ENCODE results near the gene PLXDC1. TPM values are rescaled to one million over a fixed set of nuclear protein-coding genes. Genes with fewer than 3 reads are reported as not detected.
A peak's percentile ranks its signal among the peaks of the same experiment; 100 is the strongest.

Gene PLXDC1
- polyA plus RNA-seq, 2 donors: 4.7 to 6.0 TPM

GRCh38 chr17:39183720-39184119 lies 32.3 kb upstream of the PLXDC1 start:
- Histone ChIP-seq H3K27ac (ENCODE audit: low read depth in 2 of 2, low read length in 1 of 2) (no peak overlapping the region), H3K9me3 (ENCODE audit: control insufficient read depth in 2 of 2, insufficient read depth in 1 of 2, low read depth in 1 of 2, low read length in 1 of 2) (no peaks in the 10 kb centered on the region), H3K4me1 (ENCODE audit: control insufficient read depth in 2 of 2, insufficient read depth in 2 of 2, low read length in 1 of 2) (no peaks in the 10 kb centered on the region), H3K36me3 (ENCODE audit: control insufficient read depth in 2 of 2, insufficient read depth in 2 of 2, low read length in 1 of 2) (peaks cover 0 to 12% of the 10 kb centered on the region in 2 donors), H3K27me3 (ENCODE audit: control insufficient read depth in 1 of 2, insufficient read depth in 2 of 2, low read length in 2 of 2) (no peaks in the 10 kb centered on the region), H3K4me3 (ENCODE audit: low read depth in 1 of 2, low read length in 2 of 2) (no peak overlapping the region)
- 85 to 91% methylated on average over 10 of the region's 10 CpGs for WGBS, 2 donors

- Histone ChIP-seq H3K27ac (ENCODE audit: low read depth in 2 of 2, low read length in 1 of 2) (no peak overlapping the region), H3K9me3 (ENCODE audit: control insufficient read depth in 2 of 2, insufficient read depth in 1 of 2, low read depth in 1 of 2, low read length in 1 of 2) (no peaks in the 10 kb centered on the region), H3K4me1 (ENCODE audit: control insufficient read depth in 2 of 2, insufficient read depth in 2 of 2, low read length in 1 of 2) (no peaks in the 10 kb centered on the region), H3K36me3 (ENCODE audit: control insufficient read depth in 2 of 2, insufficient read depth in 2 of 2, low read length in 1 of 2) (peaks cover 0 to 12% of the 10 kb centered on the region in 2 donors), H3K4me3 (ENCODE audit: low read depth in 1 of 2, low read length in 2 of 2) (no peak overlapping the region), H3K27me3 (ENCODE audit: control insufficient read depth in 1 of 2, insufficient read depth in 2 of 2, low read length in 2 of 2) (no peaks in the 10 kb centered on the region)
- 92 to 94% methylated on average over 5 of the region's 5 CpGs for WGBS, 2 donors
These were observed 31.6 kb upstream of the PLXDC1 start for GRCh38 chr17:39183045-39183444.

GRCh38 chr17:39181303-39181702 lies 29.9 kb upstream of the PLXDC1 start:
- peaks cover 0 to 11% of the 10 kb centered on the region in 2 donors for H3K36me3 ChIP-seq (ENCODE audit: control insufficient read depth in 2 of 2, insufficient read depth in 2 of 2, low read length in 1 of 2)

GRCh38 chr17:39178536-39178935 lies 27.1 kb upstream of the PLXDC1 start:
- H3K9me3 ChIP-seq (ENCODE audit: control insufficient read depth in 2 of 2, insufficient read depth in 1 of 2, low read depth in 1 of 2, low read length in 1 of 2): no peaks in the 10 kb centered on the region
- H3K36me3 ChIP-seq (ENCODE audit: control insufficient read depth in 2 of 2, insufficient read depth in 2 of 2, low read length in 1 of 2): peaks cover 0 to 4% of the 10 kb centered on the region in 2 donors
- 48 to 55% methylated on average over 4 of the region's 4 CpGs for WGBS, 2 donors
- H3K4me3 ChIP-seq (ENCODE audit: low read depth in 1 of 2, low read length in 2 of 2): no peak overlapping the region
- peak overlapping the region in 1 of 2 donors; percentile 45 for H3K27ac ChIP-seq (ENCODE audit: low read depth in 2 of 2, low read length in 1 of 2)
- peaks cover 0 to 3% of the 10 kb centered on the region in 2 donors for H3K4me1 ChIP-seq (ENCODE audit: control insufficient read depth in 2 of 2, insufficient read depth in 2 of 2, low read length in 1 of 2)
- H3K27me3 ChIP-seq (ENCODE audit: control insufficient read depth in 1 of 2, insufficient read depth in 2 of 2, low read length in 2 of 2): no peaks in the 10 kb centered on the region

More at GRCh38 chr17:39181303-39181702, 29.9 kb upstream of the PLXDC1 start:
- H3K4me1 ChIP-seq (ENCODE audit: control insufficient read depth in 2 of 2, insufficient read depth in 2 of 2, low read length in 1 of 2): no peaks in the 10 kb centered on the region
- H3K27ac ChIP-seq (ENCODE audit: low read depth in 2 of 2, low read length in 1 of 2): no peak overlapping the region
- no peak overlapping the region for H3K4me3 ChIP-seq (ENCODE audit: low read depth in 1 of 2, low read length in 2 of 2)
- 83 to 88% methylated on average over 5 of the region's 5 CpGs for WGBS, 2 donors
- H3K9me3 ChIP-seq (ENCODE audit: control insufficient read depth in 2 of 2, insufficient read depth in 1 of 2, low read depth in 1 of 2, low read length in 1 of 2): no peaks in the 10 kb centered on the region
- no peaks in the 10 kb centered on the region for H3K27me3 ChIP-seq (ENCODE audit: control insufficient read depth in 1 of 2, insufficient read depth in 2 of 2, low read length in 2 of 2)

GRCh38 chr17:39177256-39177655 lies 25.8 kb upstream of the PLXDC1 start:
- Histone ChIP-seq H3K36me3 (ENCODE audit: control insufficient read depth in 2 of 2, insufficient read depth in 2 of 2, low read length in 1 of 2) (peaks cover 0 to 3% of the 10 kb centered on the region in 2 donors), H3K4me1 (ENCODE audit: control insufficient read depth in 2 of 2, insufficient read depth in 2 of 2, low read length in 1 of 2) (peaks cover 0 to 3% of the 10 kb centered on the region in 2 donors), H3K4me3 (ENCODE audit: low read depth in 1 of 2, low read length in 2 of 2) (no peak overlapping the region), H3K27me3 (ENCODE audit: control insufficient read depth in 1 of 2, insufficient read depth in 2 of 2, low read length in 2 of 2) (no peaks in the 10 kb centered on the region), H3K27ac (ENCODE audit: low read depth in 2 of 2, low read length in 1 of 2) (no peak overlapping the region), H3K9me3 (ENCODE audit: control insufficient read depth in 2 of 2, insufficient read depth in 1 of 2, low read depth in 1 of 2, low read length in 1 of 2) (no peaks in the 10 kb centered on the region)
- WGBS, 2 donors: 89 to 91% methylated on average over 12 of the region's 12 CpGs

- 63 to 70% methylated on average over 10 of the region's 10 CpGs for WGBS, 2 donors
- Histone ChIP-seq H3K27me3 (ENCODE audit: control insufficient read depth in 1 of 2, insufficient read depth in 2 of 2, low read length in 2 of 2) (no peaks in the 10 kb centered on the region), H3K36me3 (ENCODE audit: control insufficient read depth in 2 of 2, insufficient read depth in 2 of 2, low read length in 1 of 2) (peaks cover 0 to 3% of the 10 kb centered on the region in 2 donors), H3K4me3 (ENCODE audit: low read depth in 1 of 2, low read length in 2 of 2) (no peak overlapping the region), H3K27ac (ENCODE audit: low read depth in 2 of 2, low read length in 1 of 2) (no peak overlapping the region), H3K4me1 (ENCODE audit: control insufficient read depth in 2 of 2, insufficient read depth in 2 of 2, low read length in 1 of 2) (peaks cover 0 to 5% of the 10 kb centered on the region in 2 donors), H3K9me3 (ENCODE audit: control insufficient read depth in 2 of 2, insufficient read depth in 1 of 2, low read depth in 1 of 2, low read length in 1 of 2) (no peaks in the 10 kb centered on the region)
These were observed 24.3 kb upstream of the PLXDC1 start for GRCh38 chr17:39175695-39176093.

GRCh38 chr17:39174920-39175694 lies 23.7 kb upstream of the PLXDC1 start:
- Histone ChIP-seq H3K9me3 (ENCODE audit: control insufficient read depth in 2 of 2, insufficient read depth in 1 of 2, low read depth in 1 of 2, low read length in 1 of 2) (no peaks in the 10 kb centered on the region), H3K27me3 (ENCODE audit: control insufficient read depth in 1 of 2, insufficient read depth in 2 of 2, low read length in 2 of 2) (no peaks in the 10 kb centered on the region), H3K4me1 (ENCODE audit: control insufficient read depth in 2 of 2, insufficient read depth in 2 of 2, low read length in 1 of 2) (peaks cover 0 to 5% of the 10 kb centered on the region in 2 donors), H3K4me3 (ENCODE audit: low read depth in 1 of 2, low read length in 2 of 2) (no peak overlapping the region), H3K27ac (ENCODE audit: low read depth in 2 of 2, low read length in 1 of 2) (no peak overlapping the region), H3K36me3 (ENCODE audit: control insufficient read depth in 2 of 2, insufficient read depth in 2 of 2, low read length in 1 of 2) (peaks cover 0 to 3% of the 10 kb centered on the region in 2 donors)
- WGBS, 2 donors: 60 to 65% methylated on average over 33 to 35 of the region's 35 CpGs

- Histone ChIP-seq H3K27ac (ENCODE audit: low read depth in 2 of 2, low read length in 1 of 2) (no peak overlapping the region), H3K9me3 (ENCODE audit: control insufficient read depth in 2 of 2, insufficient read depth in 1 of 2, low read depth in 1 of 2, low read length in 1 of 2) (no peaks in the 10 kb centered on the region), H3K4me1 (ENCODE audit: control insufficient read depth in 2 of 2, insufficient read depth in 2 of 2, low read length in 1 of 2) (peaks cover 0 to 5% of the 10 kb centered on the region in 2 donors), H3K4me3 (ENCODE audit: low read depth in 1 of 2, low read length in 2 of 2) (no peak overlapping the region), H3K27me3 (ENCODE audit: control insufficient read depth in 1 of 2, insufficient read depth in 2 of 2, low read length in 2 of 2) (no peaks in the 10 kb centered on the region), H3K36me3 (ENCODE audit: control insufficient read depth in 2 of 2, insufficient read depth in 2 of 2, low read length in 1 of 2) (peaks cover 0 to 3% of the 10 kb centered on the region in 2 donors)
- 49 to 59% methylated on average over 10 of the region's 10 CpGs for WGBS, 2 donors
These were observed 22.3 kb upstream of the PLXDC1 start for GRCh38 chr17:39173526-39174274.

GRCh38 chr17:39173080-39173479 lies 21.6 kb upstream of the PLXDC1 start:
- H3K27me3 ChIP-seq (ENCODE audit: control insufficient read depth in 1 of 2, insufficient read depth in 2 of 2, low read length in 2 of 2): no peaks in the 10 kb centered on the region
- H3K9me3 ChIP-seq (ENCODE audit: control insufficient read depth in 2 of 2, insufficient read depth in 1 of 2, low read depth in 1 of 2, low read length in 1 of 2): no peaks in the 10 kb centered on the region
- peaks cover 0 to 5% of the 10 kb centered on the region in 2 donors for H3K4me1 ChIP-seq (ENCODE audit: control insufficient read depth in 2 of 2, insufficient read depth in 2 of 2, low read length in 1 of 2)
- WGBS, 2 donors: 67 to 76% methylated on average over 5 of the region's 5 CpGs
- H3K27ac ChIP-seq (ENCODE audit: low read depth in 2 of 2, low read length in 1 of 2): no peak overlapping the region
- no peak overlapping the region for H3K4me3 ChIP-seq (ENCODE audit: low read depth in 1 of 2, low read length in 2 of 2)
- H3K36me3 ChIP-seq (ENCODE audit: control insufficient read depth in 2 of 2, insufficient read depth in 2 of 2, low read length in 1 of 2): peaks cover 0 to 3% of the 10 kb centered on the region in 2 donors
